NCI-H2171 (cell line): ENCODE data around the gene ITIH1.

ENCODE experiments used
- DNase-seq: peaks from one replicate; lab custom pipeline; 2025; lab: John Stamatoyannopoulos, UW

Gene ITIH1

DNA sequence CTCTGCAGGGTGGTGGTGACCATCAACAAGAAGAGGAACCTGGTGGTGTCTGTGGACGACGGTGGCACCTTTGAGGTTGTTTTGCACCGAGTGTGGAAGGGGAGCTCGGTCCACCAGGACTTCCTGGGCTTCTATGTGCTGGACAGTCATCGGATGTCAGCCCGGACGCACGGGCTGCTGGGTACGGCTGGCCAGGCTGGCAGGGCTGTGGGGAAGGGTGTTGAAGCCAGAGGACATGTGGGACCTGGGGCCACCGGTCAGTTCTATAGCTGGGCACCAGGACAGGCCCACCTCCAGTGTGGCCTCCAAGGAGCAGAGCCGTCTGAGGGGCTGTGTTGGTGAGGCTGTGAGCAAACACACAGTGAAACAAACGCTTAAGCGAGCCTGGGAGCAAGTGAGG, 13.3 kb downstream of the ITIH1 start:
- DNase-seq: no peak

DNA sequence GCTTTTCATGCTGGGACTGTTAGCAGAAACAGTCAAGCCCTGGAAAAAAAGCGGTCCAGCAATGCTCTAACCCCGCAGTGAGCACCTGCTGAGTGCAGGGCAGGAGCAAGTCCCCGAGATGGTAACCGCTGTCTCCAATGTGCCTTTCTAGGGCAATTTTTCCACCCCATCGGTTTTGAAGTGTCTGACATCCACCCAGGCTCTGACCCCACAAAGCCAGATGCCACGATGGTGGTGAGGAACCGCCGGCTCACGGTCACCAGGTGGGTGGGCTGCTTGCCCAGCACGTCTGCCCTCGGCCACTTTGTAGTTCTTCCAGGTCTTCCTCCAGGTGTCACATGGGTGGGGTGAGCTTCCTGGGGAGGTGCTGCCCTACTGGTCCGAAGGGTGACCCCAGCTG, 14.0 kb downstream of the ITIH1 start:
- DNase-seq: no peak

GRCh38 chr3:52791928-52792327, 14.5 kb downstream of the ITIH1 start:
- no peak for DNase-seq

- no peak for DNase-seq
These were observed 15.0 kb downstream of the ITIH1 start for GRCh38 chr3:52792413-52792812.

DNA sequence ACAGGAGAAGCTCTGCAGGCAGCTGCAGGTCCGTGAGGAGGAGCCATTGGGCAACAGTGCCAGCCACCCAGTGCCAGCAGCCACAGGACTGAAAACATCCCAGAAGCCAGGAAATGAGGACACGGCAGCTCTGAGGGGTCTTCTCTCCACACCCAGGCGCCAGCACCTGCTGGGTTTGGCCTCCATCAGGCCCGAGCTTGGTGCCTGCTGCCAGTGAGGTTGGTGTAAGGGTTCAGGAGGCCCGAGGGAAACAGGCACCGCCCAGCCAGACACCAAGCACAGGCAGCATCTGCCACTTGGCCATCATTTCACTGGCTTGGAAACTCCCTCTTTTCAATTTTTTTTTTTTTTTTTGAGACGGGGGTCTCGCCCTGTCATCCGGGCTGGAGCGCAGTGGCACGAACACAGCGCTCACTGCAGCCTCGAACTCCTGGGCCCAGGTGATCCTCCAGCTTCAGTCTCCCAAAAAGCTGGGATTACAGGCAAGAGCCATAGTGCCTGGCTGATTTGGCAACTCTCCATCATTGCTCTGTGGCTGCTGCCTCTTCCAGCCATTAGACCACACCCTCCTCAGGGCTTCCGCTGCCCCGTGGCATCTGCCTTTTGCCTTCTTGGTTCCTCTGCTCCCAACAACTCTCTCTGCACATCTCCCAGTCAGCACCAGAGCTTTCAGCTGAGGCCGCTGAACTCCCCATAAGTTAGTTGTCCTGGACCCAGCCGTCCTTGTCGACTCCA, 15.7 kb downstream of the ITIH1 start:
- peak; percentile 44 for DNase-seq

DNA sequence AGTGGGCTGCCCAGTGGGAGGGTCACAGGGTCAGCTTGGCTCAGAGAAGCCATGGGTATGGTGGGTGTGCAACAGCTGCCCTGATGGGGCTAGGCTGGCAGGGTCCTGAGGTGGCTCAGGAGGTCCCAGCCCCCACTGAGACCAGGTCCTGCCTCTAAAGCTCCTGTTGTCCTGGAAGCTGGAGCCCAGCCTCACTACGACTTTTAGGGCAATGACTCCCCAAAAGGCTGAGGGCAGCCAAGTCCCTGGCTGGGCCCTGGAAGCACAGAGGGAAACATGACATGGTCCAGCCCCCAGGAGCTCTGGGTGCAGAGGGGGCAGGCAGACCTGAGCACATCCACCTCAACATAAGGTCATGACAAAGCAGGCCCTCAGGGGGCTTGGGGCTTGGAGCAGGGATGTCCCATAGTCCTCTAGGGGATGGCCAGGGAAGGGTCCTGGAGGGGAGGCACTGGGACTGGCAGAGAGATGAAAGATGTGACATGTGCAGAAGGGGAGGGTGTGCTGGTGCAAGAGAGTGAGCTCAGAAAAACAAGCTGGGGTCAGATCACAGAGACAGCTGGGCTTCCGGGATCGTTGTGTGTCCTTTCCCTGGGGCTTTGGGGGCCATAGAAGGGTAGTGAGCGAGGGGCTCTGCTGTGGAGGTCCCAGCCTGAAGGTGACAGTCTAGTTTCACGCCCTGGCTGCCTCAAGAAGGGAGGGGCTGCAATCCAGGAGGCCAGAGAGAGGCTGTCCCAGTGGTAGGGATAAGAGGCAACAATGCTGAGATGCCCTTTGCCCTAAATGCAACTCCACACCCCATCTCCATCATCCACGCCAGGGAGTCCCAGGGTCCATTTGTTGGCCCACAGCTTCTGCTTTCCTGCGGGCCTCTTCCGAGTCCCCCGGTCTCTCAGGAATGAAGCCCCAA, 16.6 kb downstream of the ITIH1 start:
- no peak for DNase-seq

DNA sequence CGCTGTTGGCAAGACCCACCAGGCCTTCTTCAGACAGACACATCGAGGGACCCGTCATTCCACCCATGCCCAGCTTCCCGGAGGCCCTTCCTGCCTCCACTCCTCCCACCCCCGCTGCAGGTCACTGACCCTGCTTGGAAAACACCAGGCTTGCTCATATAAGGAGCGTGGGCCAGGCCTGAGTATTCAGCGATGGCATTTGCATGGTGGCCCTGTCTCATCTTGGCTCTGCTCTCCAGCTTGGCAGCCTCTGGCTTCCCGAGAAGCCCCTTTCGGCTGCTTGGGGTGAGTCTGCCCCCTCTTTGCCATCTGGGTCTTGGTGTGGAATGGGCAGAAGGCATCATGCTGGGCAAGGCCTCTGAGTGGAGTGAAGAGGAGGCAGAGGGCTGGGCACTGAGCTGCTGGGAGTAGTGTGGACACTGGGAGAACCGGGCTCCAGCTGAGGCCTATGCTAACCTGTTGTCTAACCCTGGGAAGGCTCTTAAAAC, 17.3 kb downstream of the ITIH1 start, which contains the start of gene ITIH3:
TSS of gene ITIH3 (plus strand) at position 185 of the 488 bp plus-strand sequence. CDS start at position 193, 8 bp downstream.
- no peak for DNase-seq

- DNase-seq: no peak
These were observed 18.0 kb downstream of the ITIH1 start for GRCh38 chr3:52795298-52795900.

DNA sequence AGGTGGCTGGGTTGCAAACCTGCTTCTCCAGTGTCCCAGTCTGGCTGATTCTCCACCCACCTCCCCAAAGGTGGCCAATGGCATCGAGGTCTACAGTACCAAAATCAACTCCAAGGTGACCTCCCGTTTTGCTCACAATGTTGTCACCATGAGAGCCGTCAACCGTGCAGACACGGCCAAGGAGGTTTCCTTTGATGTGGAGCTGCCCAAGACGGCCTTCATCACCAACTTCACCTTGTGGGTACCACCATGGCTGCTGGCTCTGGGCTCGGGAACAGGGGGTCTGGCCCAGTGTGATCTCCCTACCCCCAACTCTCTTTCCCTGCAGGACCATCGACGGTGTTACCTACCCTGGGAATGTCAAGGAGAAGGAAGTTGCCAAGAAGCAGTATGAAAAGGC, 19.0 kb downstream of the ITIH1 start:
- no peak for DNase-seq

DNA sequence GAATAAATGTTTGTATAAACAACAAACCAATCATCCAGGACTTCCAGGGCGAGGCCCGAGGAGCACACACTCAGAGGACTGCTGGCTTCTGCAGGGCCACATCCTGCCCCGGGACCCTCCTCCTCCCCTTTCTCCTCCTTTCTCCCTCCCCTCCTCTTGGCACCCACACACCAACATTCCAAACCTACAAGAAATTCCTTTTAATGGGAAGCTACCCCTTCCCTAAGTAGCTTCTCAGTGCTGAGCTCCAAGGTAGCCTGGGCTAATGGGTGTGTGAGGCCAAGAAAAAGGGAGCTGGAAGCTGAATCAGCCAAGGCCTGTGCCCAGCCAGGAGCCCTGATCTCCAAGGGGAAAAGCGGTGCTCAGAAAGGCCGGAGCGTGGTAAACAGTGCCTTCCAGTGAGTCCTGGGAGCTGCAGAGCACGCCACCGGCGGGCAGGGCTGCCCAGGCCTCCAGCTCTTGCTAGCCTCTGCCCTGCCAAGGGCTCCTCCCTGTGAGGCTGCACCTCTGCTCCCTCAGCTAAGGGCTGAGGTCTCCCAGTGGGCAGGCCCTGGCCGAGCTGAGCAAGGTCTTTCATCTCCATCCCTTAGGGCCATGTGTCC, 21.1 kb downstream of the ITIH1 start:
- no peak for DNase-seq

DNA sequence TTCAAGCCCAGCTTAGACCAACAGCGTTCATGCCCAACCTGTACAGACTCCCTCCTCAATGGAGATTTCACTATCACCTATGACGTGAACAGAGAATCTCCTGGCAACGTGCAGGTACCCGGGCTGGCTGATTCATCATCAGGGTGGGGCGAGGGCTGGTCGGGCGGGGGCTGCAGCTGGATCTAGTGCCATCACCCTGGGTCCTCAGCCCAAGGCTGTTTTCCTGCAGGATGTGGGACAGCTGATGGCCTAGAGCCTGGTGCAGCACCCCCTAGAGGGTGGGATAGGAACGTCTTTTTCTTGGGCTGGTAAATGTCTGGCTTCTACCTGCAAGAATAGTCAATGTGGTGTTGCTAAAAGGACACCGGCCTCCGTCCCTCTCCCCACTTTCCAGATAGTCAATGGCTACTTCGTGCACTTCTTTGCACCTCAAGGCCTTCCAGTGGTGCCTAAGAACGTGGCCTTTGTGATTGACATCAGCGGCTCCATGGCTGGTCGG, 21.6 kb downstream of the ITIH1 start:
- no peak for DNase-seq

- DNase-seq: no peak
These were observed 22.7 kb downstream of the ITIH1 start for GRCh38 chr3:52800079-52800478.

DNA sequence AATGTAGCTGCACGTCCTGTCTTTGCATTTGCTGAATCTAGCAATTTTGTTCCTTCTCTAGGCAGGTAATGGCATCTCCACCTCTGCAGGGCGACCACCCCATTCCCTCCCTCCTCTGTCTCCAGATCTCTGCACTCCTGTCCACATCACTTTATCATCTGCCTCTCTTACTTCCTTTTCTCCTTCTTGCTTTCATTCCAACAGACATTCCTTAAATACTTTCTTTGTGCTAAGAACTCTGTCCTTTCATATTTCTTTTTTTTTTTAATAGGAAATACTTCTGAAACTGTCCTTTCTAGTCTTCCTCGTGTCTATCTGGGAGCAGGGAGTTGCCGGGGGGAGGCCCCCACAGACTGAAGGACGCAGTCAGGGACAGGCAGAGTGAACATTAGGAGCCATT, 24.4 kb downstream of the ITIH1 start:
- no peak for DNase-seq

GRCh38 chr3:52805270-52806039, 28.1 kb downstream of the ITIH1 start:
- DNase-seq: no peak

GRCh38 chr3:52809149-52809548, 31.8 kb downstream of the ITIH1 start:
- no peak for DNase-seq

GRCh38 chr3:52809662-52810377, 32.4 kb downstream of the ITIH1 start:
- no peak for DNase-seq

GRCh38 chr3:52810923-52811322, 33.5 kb downstream of the ITIH1 start:
- no peak for DNase-seq

GRCh38 chr3:52811452-52812011, 34.1 kb downstream of the ITIH1 start:
- DNase-seq: no peak

DNA sequence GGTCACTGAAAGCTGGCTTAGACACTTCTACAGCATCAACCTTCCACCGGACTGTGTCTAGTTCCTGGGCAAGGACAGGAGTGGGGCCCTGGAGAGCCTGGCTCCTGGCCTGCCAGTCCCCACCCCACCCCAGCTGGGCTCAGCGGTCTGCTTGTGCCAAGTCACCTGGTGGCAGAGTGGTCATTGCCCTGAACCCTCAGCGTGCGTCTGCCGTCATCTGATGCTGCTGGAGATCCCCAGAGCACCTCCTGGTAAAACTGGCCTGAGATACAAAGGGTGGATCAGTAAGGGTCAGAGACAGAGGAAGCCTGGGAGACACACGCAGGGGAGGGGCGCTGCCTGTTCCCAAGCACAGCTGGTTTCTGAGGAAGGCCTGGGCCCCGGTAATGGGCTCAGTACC, 36.4 kb downstream of the ITIH1 start:
- DNase-seq: no peak

- DNase-seq: no peak
These were observed 38.8 kb downstream of the ITIH1 start for GRCh38 chr3:52816199-52816598.
